ENCODE data around the gene RELN.
A peak's percentile ranks its signal among the peaks of the same experiment; 100 is the strongest.

The RELN gene

GRCh38 chr7:103613655-103614642 is 375.5 kb downstream of the RELN start:
- DNase-seq (ENCODE audit: low read depth): peak; percentile 9
- TF ChIP-seq, protein P1, sequence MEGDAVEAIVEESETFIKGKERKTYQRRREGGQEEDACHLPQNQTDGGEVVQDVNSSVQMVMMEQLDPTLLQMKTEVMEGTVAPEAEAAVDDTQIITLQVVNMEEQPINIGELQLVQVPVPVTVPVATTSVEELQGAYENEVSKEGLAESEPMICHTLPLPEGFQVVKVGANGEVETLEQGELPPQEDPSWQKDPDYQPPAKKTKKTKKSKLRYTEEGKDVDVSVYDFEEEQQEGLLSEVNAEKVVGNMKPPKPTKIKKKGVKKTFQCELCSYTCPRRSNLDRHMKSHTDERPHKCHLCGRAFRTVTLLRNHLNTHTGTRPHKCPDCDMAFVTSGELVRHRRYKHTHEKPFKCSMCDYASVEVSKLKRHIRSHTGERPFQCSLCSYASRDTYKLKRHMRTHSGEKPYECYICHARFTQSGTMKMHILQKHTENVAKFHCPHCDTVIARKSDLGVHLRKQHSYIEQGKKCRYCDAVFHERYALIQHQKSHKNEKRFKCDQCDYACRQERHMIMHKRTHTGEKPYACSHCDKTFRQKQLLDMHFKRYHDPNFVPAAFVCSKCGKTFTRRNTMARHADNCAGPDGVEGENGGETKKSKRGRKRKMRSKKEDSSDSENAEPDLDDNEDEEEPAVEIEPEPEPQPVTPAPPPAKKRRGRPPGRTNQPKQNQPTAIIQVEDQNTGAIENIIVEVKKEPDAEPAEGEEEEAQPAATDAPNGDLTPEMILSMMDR (IDR thresholded peaks at IDR 0.05; ENCODE audit: low read depth, low read length): peak; percentile 24
- TF ChIP-seq MAX (IDR thresholded peaks at IDR 0.05; ENCODE audit: low read depth, low read length): no peak

DNA sequence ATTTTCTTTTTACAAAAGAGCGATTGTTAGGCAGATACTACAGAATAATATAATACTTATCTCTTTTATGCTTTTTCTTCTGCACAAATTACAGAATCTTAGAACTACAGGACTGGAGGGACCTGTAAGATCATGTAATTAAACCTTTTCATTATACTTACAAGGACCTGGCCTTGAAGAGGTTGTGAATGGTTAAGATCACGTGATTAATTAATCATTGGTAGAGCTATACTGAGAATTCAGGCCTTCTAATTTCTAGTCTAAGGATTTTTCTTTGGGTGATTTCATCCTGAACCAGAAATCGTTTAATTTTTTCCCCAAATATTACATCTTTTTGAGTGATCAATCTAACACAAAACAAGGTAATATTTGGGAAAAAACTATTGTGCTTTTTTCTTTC is 379.7 kb downstream of the RELN start:
- H3K4me3 ChIP-seq (ENCODE audit: low read depth, low read length): no peak overlapping the region
- no peak for DNase-seq (ENCODE audit: low read depth)
- TF ChIP-seq, protein P1 (IDR thresholded peaks at IDR 0.05; ENCODE audit: low read depth, low read length): no peak
- TF ChIP-seq MYC (IDR thresholded peaks at IDR 0.05; ENCODE audit: low read depth, low read length) (no peak), POLR2A (IDR thresholded peaks at IDR 0.05; ENCODE audit: extremely low read depth, insufficient read length) (no peak), MAX (IDR thresholded peaks at IDR 0.05; ENCODE audit: low read depth, low read length) (no peak)

More at GRCh38 chr7:103613655-103614642, 375.5 kb downstream of the RELN start:
- no peak overlapping the region for H3K4me3 ChIP-seq (ENCODE audit: low read depth, low read length)

DNA sequence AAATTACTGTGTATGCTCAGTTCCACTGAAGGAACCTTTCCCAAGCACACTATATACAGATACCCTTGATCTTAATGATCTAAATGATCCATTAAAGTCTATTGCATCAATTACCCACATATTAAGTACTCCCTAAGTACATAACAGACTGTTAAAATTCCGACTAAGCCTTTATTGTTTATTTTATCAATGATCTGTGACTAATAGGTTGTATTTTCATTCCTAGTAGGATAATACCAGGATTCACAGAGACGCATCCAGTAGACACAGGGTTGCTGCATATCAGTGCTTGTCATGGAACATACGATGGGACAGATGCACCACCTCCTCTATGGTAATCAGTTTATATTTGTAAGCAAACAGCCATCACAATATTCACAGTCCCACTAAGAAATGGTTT is 383.8 kb downstream of the RELN start:
- H3K4me3 ChIP-seq (ENCODE audit: low read depth, low read length): no peak overlapping the region
- TF ChIP-seq, protein P1 (IDR thresholded peaks at IDR 0.05; ENCODE audit: low read depth, low read length): no peak
- TF ChIP-seq POLR2A (IDR thresholded peaks at IDR 0.05; ENCODE audit: extremely low read depth, insufficient read length) (no peak), MYC (IDR thresholded peaks at IDR 0.05; ENCODE audit: low read depth, low read length) (no peak), MAX (IDR thresholded peaks at IDR 0.05; ENCODE audit: low read depth, low read length) (no peak)
- no peak for DNase-seq (ENCODE audit: low read depth)

DNA sequence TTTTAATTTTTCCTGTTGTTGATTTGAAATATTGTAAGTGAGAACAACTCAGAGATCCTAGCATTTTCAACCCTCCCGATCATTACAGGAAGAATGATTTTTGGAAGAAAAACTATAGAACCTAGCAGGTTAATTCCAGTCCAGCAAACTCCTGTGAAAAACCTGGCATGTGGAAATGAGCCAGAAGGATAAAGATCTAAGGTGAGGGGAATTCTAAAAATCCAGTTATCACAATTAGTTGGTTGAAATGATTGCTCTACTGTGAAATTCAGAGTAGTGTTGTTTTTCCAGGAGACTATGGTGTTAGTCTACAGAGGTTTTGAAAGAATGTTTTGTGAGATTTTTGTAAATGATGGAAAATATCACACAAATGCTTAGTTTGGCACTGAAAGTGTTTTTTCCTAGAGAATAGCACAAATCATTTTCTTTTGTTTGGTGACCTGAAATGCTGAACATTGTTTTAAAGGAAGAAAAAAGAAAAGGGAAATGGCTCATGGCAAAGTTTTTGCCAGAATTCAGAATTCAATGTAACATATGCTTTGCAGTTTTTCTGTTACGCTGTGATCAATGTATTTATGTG is 391.0 kb downstream of the RELN start:
- DNase-seq (ENCODE audit: low read depth): no peak
- TF ChIP-seq MYC (IDR thresholded peaks at IDR 0.05; ENCODE audit: low read depth, low read length): no peak
- no peak for TF ChIP-seq MAX (IDR thresholded peaks at IDR 0.05; ENCODE audit: low read depth, low read length)
- TF ChIP-seq, protein P1 (IDR thresholded peaks at IDR 0.05; ENCODE audit: low read depth, low read length): no peak
- no peak for TF ChIP-seq POLR2A (IDR thresholded peaks at IDR 0.05; ENCODE audit: extremely low read depth, insufficient read length)
- H3K4me3 ChIP-seq (ENCODE audit: low read depth, low read length): no peak overlapping the region

GRCh38 chr7:103597606-103598005 is 391.9 kb downstream of the RELN start:
- no peak overlapping the region for H3K4me3 ChIP-seq (ENCODE audit: low read depth, low read length)
- TF ChIP-seq MYC (IDR thresholded peaks at IDR 0.05; ENCODE audit: low read depth, low read length) (no peak), MAX (IDR thresholded peaks at IDR 0.05; ENCODE audit: low read depth, low read length) (no peak), POLR2A (IDR thresholded peaks at IDR 0.05; ENCODE audit: extremely low read depth, insufficient read length) (no peak)
- TF ChIP-seq, protein P1 (IDR thresholded peaks at IDR 0.05; ENCODE audit: low read depth, low read length): no peak
- DNase-seq (ENCODE audit: low read depth): no peak
